ENCODE results near the gene FRMD4B.
"Not testable (repeated sequence)": the region's sequence is repeated elsewhere in the genome, so short reads cannot be mapped to it uniquely, and the experiment has no call there.

The FRMD4B gene

GRCh38 chr3:69236812-69237707, 148.8 kb downstream of the FRMD4B start:
- peaks cover 8% of the 10 kb centered on the region for H3K36me3 Mint-ChIP-seq (ENCODE audit: low read depth)
- peak overlapping the region; percentile 47 to 62 (median 52) for H3K4me3 Mint-ChIP-seq
- peak overlapping the region; percentile 14 to 56 (median 49) for H3K27ac Mint-ChIP-seq
- H3K9me3 Mint-ChIP-seq = no peaks in the 10 kb centered on the region
- peaks cover 4% of the 10 kb centered on the region for H3K27me3 Mint-ChIP-seq (ENCODE audit: low read depth)
- H3K4me1 Mint-ChIP-seq = peaks cover 43% of the 10 kb centered on the region
- no peak for TF ChIP-seq CTCF (IDR thresholded peaks at IDR 0.05; ENCODE audit: unreplicated experiment in 3 of 3)

- Mint-ChIP-seq H3K27me3 (ENCODE audit: low read depth) (peaks cover 4% of the 10 kb centered on the region), H3K36me3 (ENCODE audit: low read depth) (peaks cover 10% of the 10 kb centered on the region), H3K27ac (no peak overlapping the region), H3K9me3 (no peaks in the 10 kb centered on the region), H3K4me1 (peaks cover 45% of the 10 kb centered on the region), H3K4me3 (peak overlapping the region in 1 of 3 experiments; percentile 47)
- TF ChIP-seq CTCF (IDR thresholded peaks at IDR 0.05; ENCODE audit: unreplicated experiment in 3 of 3) = no peak
These were observed 150.0 kb downstream of the FRMD4B start for GRCh38 chr3:69235882-69236281.

GRCh38 chr3:69235227-69235626, 150.7 kb downstream of the FRMD4B start:
- H3K4me1 Mint-ChIP-seq = peaks cover 45% of the 10 kb centered on the region
- H3K9me3 Mint-ChIP-seq, H3K27ac Mint-ChIP-seq: not testable (repeated sequence)

GRCh38 chr3:69232482-69232881, 153.4 kb downstream of the FRMD4B start:
- Mint-ChIP-seq H3K27me3 (ENCODE audit: low read depth) (peaks cover 4% of the 10 kb centered on the region), H3K4me1 (peaks cover 37% of the 10 kb centered on the region), H3K4me3 (no peak overlapping the region), H3K9me3 (no peaks in the 10 kb centered on the region), H3K27ac (peak overlapping the region; percentile 37 to 84 (median 67)), H3K36me3 (ENCODE audit: low read depth) (peaks cover 20% of the 10 kb centered on the region)
- TF ChIP-seq CTCF (IDR thresholded peaks at IDR 0.05; ENCODE audit: unreplicated experiment in 3 of 3) = no peak

More at GRCh38 chr3:69235227-69235626, 150.7 kb downstream of the FRMD4B start:
- not testable (repeated sequence) for H3K27me3 Mint-ChIP-seq (ENCODE audit: low read depth); H3K4me3 Mint-ChIP-seq; H3K36me3 Mint-ChIP-seq (ENCODE audit: low read depth)

GRCh38 chr3:69231929-69232440, 153.9 kb downstream of the FRMD4B start:
- Mint-ChIP-seq H3K4me1 (peaks cover 33% of the 10 kb centered on the region), H3K4me3 (peak overlapping the region in 1 of 3 experiments; percentile 5), H3K9me3 (no peaks in the 10 kb centered on the region), H3K27me3 (ENCODE audit: low read depth) (peaks cover 4% of the 10 kb centered on the region), H3K27ac (peak overlapping the region; percentile 37 to 84 (median 67)), H3K36me3 (ENCODE audit: low read depth) (peaks cover 20% of the 10 kb centered on the region)
- no peak for TF ChIP-seq CTCF (IDR thresholded peaks at IDR 0.05; ENCODE audit: unreplicated experiment in 3 of 3)

GRCh38 chr3:69226071-69226470, 159.8 kb downstream of the FRMD4B start:
- H3K4me1 Mint-ChIP-seq = peaks cover 9% of the 10 kb centered on the region
- H3K36me3 Mint-ChIP-seq (ENCODE audit: low read depth) = peaks cover 49% of the 10 kb centered on the region
- H3K27me3 Mint-ChIP-seq (ENCODE audit: low read depth) = no peaks in the 10 kb centered on the region
- no peak overlapping the region for H3K4me3 Mint-ChIP-seq
- H3K27ac Mint-ChIP-seq = no peak overlapping the region
- no peaks in the 10 kb centered on the region for H3K9me3 Mint-ChIP-seq
- no peak for TF ChIP-seq CTCF (IDR thresholded peaks at IDR 0.05; ENCODE audit: unreplicated experiment in 3 of 3)
